Testis (tissue), 3 donors: ENCODE measurements around the gene ELMO1. TPM values are rescaled to one million over a fixed set of nuclear protein-coding genes. Genes with fewer than 3 reads are reported as not detected.

Experiments used
- DNase-seq: peaks from one replicate; pipeline ENCODE4 v3.0.0-alpha.2; 2019
- H3K27ac ChIP-seq, 2 donors: fragments of 200-600 bp; sonication (generic); one replicate each; pipeline ENCODE4 v1.5.1; 2019
- H3K27me3 ChIP-seq: fragments of 200-600 bp; sonication (generic); one replicate; pipeline ENCODE4 v1.5.1; 2019
- H3K36me3 ChIP-seq: fragments of 200-600 bp; sonication (generic); one replicate; pipeline ENCODE4 v1.5.1; 2017; ENCODE audit warnings: low read depth; ENCODE audit errors: missing control alignments
- H3K4me1 ChIP-seq: fragments of 200-600 bp; sonication (generic); one replicate; pipeline ENCODE4 v1.5.1; 2019
- H3K4me3 ChIP-seq, 2 donors: fragments of 200-600 bp; sonication (generic); one replicate each; pipeline ENCODE4 v1.5.1; 2017 to 2019
- H3K9me3 ChIP-seq: fragments of 200-600 bp; sonication (generic); one replicate; pipeline ENCODE4 v1.5.1; 2017
- CTCF ChIP-seq, 3 experiments: fragments of 450-650 bp in 2 of 3; fragments of 200-600 bp in 1 of 3; sonication (generic) in 1 of 3; IDR thresholded peaks; one replicate each; pipeline ENCODE4 v1.5.1; 2016 to 2019; ENCODE audit warnings: antibody characterized with exemption in 3 of 3, mild to moderate bottlenecking in 2 of 3, moderate library complexity in 1 of 3
- POLR2A ChIP-seq: fragments of 450-650 bp; IDR thresholded peaks from one replicate; pipeline ENCODE4 v1.6.1; 2017; ENCODE audit warnings: antibody characterized with exemption, mild to moderate bottlenecking, moderate library complexity
- WGBS, 2 donors: methylation state at CpG; one replicate each; pipeline ENCODE4 v1.1.5; 2018; 5-methylcytosine and 5-hydroxymethylcytosine counted together
- intact Hi-C: fragments of 100-400 bp; cut with DNase I; formaldehyde crosslinking; loops from one replicate; pipeline ENCODE4 v1.15.1; 2023; ENCODE audit warnings: low total_unique reads
- polyA plus RNA-seq: library from polyadenylated mRNA; stranded (reverse); fragments of 350-450 nt; fragmentation: Illumina TruSeq; extraction: RNeasy Lipid Tissue Mini Kit (QIAGEN cat#74804); gene quantifications from one replicate; pipeline ENCODE4 v1.2.3, GENCODE V29; 2014; ENCODE audit warnings: low read depth, low replicate concordance; ENCODE audit not compliant: insufficient read depth
- total RNA-seq, 2 donors: library from RNA; depleted of rRNA; stranded (reverse); fragments of >200 nt; gene quantifications; one replicate each; pipeline ENCODE4 v1.2.3, GENCODE V29; 2016

ELMO1 gene
- total and polyA plus RNA-seq, 3 donors from 2014 or later: 12.9 to 47.2 (median 36.5) TPM

GRCh38 chr7:37097983-37098382, 350.7 kb downstream of the ELMO1 start:
- no peak overlapping the region for H3K27ac ChIP-seq
- 50 to 70% methylated on average over 1 of the region's 1 CpG for WGBS, 2 donors
- no peaks in the 10 kb centered on the region for H3K9me3 ChIP-seq
- no peaks in the 10 kb centered on the region for H3K27me3 ChIP-seq
- H3K36me3 ChIP-seq: no peaks in the 10 kb centered on the region
- H3K4me1 ChIP-seq: peaks cover 6% of the 10 kb centered on the region
- intact Hi-C loops: no loop called here
- no peak for TF ChIP-seq CTCF (IDR thresholded peaks at IDR 0.05)
- TF ChIP-seq POLR2A: no peak
- DNase-seq: no peak
- H3K4me3 ChIP-seq: no peak overlapping the region

- Histone ChIP-seq H3K27me3 (no peaks in the 10 kb centered on the region), H3K4me3 (no peak overlapping the region), H3K4me1 (peaks cover 6% of the 10 kb centered on the region), H3K9me3 (no peaks in the 10 kb centered on the region), H3K36me3 (no peaks in the 10 kb centered on the region), H3K27ac (no peak overlapping the region)
- intact Hi-C loops: no loop called here
- WGBS, 2 donors: 89 to 95% methylated on average over 8 of the region's 8 CpGs
- DNase-seq: no peak
- TF ChIP-seq POLR2A (no peak), CTCF (IDR thresholded peaks at IDR 0.05) (no peak)
These were observed 351.4 kb downstream of the ELMO1 start for GRCh38 chr7:37097276-37097675.

GRCh38 chr7:37096341-37096740, 352.3 kb downstream of the ELMO1 start:
- Histone ChIP-seq H3K27ac (no peak overlapping the region), H3K4me3 (no peak overlapping the region), H3K9me3 (no peaks in the 10 kb centered on the region), H3K4me1 (peaks cover 6% of the 10 kb centered on the region), H3K36me3 (no peaks in the 10 kb centered on the region), H3K27me3 (no peaks in the 10 kb centered on the region)
- intact Hi-C loops: no loop called here
- DNase-seq: no peak
- no peak for TF ChIP-seq POLR2A
- TF ChIP-seq CTCF (IDR thresholded peaks at IDR 0.05): no peak
- WGBS, 2 donors: 94 to 97% methylated on average over 6 of the region's 6 CpGs

- no peaks in the 10 kb centered on the region for H3K36me3 ChIP-seq
- no peak overlapping the region for H3K27ac ChIP-seq
- no peaks in the 10 kb centered on the region for H3K27me3 ChIP-seq
- no peaks in the 10 kb centered on the region for H3K4me1 ChIP-seq
- 50 to 72% methylated on average over 1 of the region's 1 CpG for WGBS, 2 donors
- intact Hi-C loops: no loop called here
- no peak for DNase-seq
- H3K4me3 ChIP-seq: no peak overlapping the region
- H3K9me3 ChIP-seq: no peaks in the 10 kb centered on the region
- no peak for TF ChIP-seq POLR2A
These were observed 353.5 kb downstream of the ELMO1 start for GRCh38 chr7:37095122-37095521.

GRCh38 chr7:37093257-37093656, 355.4 kb downstream of the ELMO1 start:
- DNase-seq: no peak
- H3K36me3 ChIP-seq: no peaks in the 10 kb centered on the region
- no peaks in the 10 kb centered on the region for H3K4me1 ChIP-seq
- no peaks in the 10 kb centered on the region for H3K9me3 ChIP-seq
- intact Hi-C loops: no loop called here
- TF ChIP-seq POLR2A (no peak), CTCF (IDR thresholded peaks at IDR 0.05) (no peak)
- H3K27me3 ChIP-seq: no peaks in the 10 kb centered on the region
- no peak overlapping the region for H3K27ac ChIP-seq
- H3K4me3 ChIP-seq: no peak overlapping the region
